ENCODE measurements around the gene DHDH. TPM values are rescaled to one million over a fixed set of nuclear protein-coding genes. Genes with fewer than 3 reads are reported as not detected.

DHDH gene
- total RNA-seq, 1 experiment from 2014 or later = 3.3 TPM

- H3K4me3 ChIP-seq (ENCODE audit: low read depth, low read length) = no peak overlapping the region
- Mint-ChIP-seq H3K4me1 (ENCODE audit: low read depth, unreplicated experiment) (peaks cover 14% of the 10 kb centered on the region), H3K27me3 (ENCODE audit: insufficient read depth, unreplicated experiment) (no peaks in the 10 kb centered on the region), H3K36me3 (ENCODE audit: insufficient read depth, unreplicated experiment) (peaks cover 27% of the 10 kb centered on the region), H3K27ac (ENCODE audit: unreplicated experiment) (no peak overlapping the region), H3K9me3 (ENCODE audit: unreplicated experiment) (peaks cover 9% of the 10 kb centered on the region), H3K4me3 (ENCODE audit: unreplicated experiment) (no peak overlapping the region)
- BruUV-seq (replicated peaks) = no TSS peak
- no peaks in the 10 kb centered on the region for H3K27me3 ChIP-seq (replicated peaks; ENCODE audit: control insufficient read depth, insufficient read depth, low read length)
- peaks cover 15% of the 10 kb centered on the region; the same call in 1 of the 2 replicates for H3K9me3 ChIP-seq
- peaks cover 3% of the 10 kb centered on the region; the same call in 1 of the 2 replicates for H3K4me1 ChIP-seq
- H3K36me3 ChIP-seq (ENCODE audit: control insufficient read depth, insufficient read depth, low read length) = no peaks in the 10 kb centered on the region
- POLR2A ChIA-PET = no interaction called here
- intact Hi-C loops (cut with micrococcal nuclease; ENCODE audit: unreplicated experiment) = no loop called here
- CTCF ChIA-PET = interaction anchor here (0.7 kb wide), 1 partner anchor 32 kb away, joined by 4 read pairs; no protein-coding TSS in a partner anchor
- TF ChIP-seq, protein P1, sequence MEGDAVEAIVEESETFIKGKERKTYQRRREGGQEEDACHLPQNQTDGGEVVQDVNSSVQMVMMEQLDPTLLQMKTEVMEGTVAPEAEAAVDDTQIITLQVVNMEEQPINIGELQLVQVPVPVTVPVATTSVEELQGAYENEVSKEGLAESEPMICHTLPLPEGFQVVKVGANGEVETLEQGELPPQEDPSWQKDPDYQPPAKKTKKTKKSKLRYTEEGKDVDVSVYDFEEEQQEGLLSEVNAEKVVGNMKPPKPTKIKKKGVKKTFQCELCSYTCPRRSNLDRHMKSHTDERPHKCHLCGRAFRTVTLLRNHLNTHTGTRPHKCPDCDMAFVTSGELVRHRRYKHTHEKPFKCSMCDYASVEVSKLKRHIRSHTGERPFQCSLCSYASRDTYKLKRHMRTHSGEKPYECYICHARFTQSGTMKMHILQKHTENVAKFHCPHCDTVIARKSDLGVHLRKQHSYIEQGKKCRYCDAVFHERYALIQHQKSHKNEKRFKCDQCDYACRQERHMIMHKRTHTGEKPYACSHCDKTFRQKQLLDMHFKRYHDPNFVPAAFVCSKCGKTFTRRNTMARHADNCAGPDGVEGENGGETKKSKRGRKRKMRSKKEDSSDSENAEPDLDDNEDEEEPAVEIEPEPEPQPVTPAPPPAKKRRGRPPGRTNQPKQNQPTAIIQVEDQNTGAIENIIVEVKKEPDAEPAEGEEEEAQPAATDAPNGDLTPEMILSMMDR (IDR thresholded peaks at IDR 0.05; ENCODE audit: insufficient read depth in 1 of 2, low read depth in 1 of 2, low read length in 1 of 2, severe bottlenecking in 1 of 2, unreplicated experiment in 1 of 2) = no peak
- DNase-seq = no peak
Observed at GRCh38 chr19:48938256-48938655, 4.8 kb downstream of the DHDH start.

DNA sequence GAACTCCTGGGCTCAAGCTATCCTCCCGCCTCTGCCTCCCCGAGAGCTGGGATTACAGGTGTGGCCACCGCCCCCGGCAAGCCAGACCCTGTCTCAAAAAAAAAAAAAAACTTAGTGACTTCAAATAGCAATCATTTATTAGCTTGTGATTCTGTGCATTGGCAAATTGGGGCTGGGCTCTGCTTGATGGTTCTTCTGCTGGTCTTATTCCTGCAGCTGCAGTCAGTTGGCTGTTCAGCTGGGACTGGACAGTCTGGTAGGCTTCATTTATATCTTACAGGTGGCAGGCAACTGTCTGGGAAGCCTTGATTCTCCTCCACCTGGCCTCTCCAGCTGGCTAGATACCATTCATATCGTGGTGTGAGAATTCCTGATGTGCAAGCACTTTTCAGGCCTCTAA is 7.4 kb downstream of the DHDH start:
- peaks cover 15% of the 10 kb centered on the region; the same call in 1 of the 2 replicates for H3K9me3 ChIP-seq
- H3K27me3 ChIP-seq (replicated peaks; ENCODE audit: control insufficient read depth, insufficient read depth, low read length) = no peaks in the 10 kb centered on the region
- H3K4me1 ChIP-seq = no peaks in the 10 kb centered on the region
- BruUV-seq (replicated peaks) = no TSS peak
- TF ChIP-seq, protein P1 (IDR thresholded peaks at IDR 0.05; ENCODE audit: insufficient read depth in 1 of 2, low read depth in 1 of 2, low read length in 1 of 2, severe bottlenecking in 1 of 2, unreplicated experiment in 1 of 2) = no peak
- H3K9me3 Mint-ChIP-seq (ENCODE audit: unreplicated experiment) = peaks cover 9% of the 10 kb centered on the region
- intact Hi-C loops (cut with micrococcal nuclease; ENCODE audit: unreplicated experiment) = no loop called here
- H3K36me3 ChIP-seq (ENCODE audit: control insufficient read depth, insufficient read depth, low read length) = no peaks in the 10 kb centered on the region
- ChIA-PET POLR2A (interaction anchor here (0.6 kb wide), 1 partner anchor 8 kb away, joined by 3 read pairs; no protein-coding TSS in a partner anchor), CTCF (no interaction called here)
- no peak overlapping the region for H3K27ac Mint-ChIP-seq (ENCODE audit: unreplicated experiment)
- H3K4me1 Mint-ChIP-seq (ENCODE audit: low read depth, unreplicated experiment) = peaks cover 6% of the 10 kb centered on the region
- no peak overlapping the region for H3K4me3 Mint-ChIP-seq (ENCODE audit: unreplicated experiment)
- no peak for DNase-seq
- peaks cover 22% of the 10 kb centered on the region for H3K36me3 Mint-ChIP-seq (ENCODE audit: insufficient read depth, unreplicated experiment)
- no peaks in the 10 kb centered on the region for H3K27me3 Mint-ChIP-seq (ENCODE audit: insufficient read depth, unreplicated experiment)
- H3K4me3 ChIP-seq (ENCODE audit: low read depth, low read length) = no peak overlapping the region

- POLR2A ChIA-PET = no interaction called here
- H3K9me3 Mint-ChIP-seq (ENCODE audit: unreplicated experiment) = peaks cover 2% of the 10 kb centered on the region
- intact Hi-C loops (cut with micrococcal nuclease; ENCODE audit: unreplicated experiment) = no loop called here
- Histone ChIP-seq H3K9me3 (peaks cover 32% of the 10 kb centered on the region), H3K4me3 (ENCODE audit: low read depth, low read length) (no peak overlapping the region), H3K36me3 (ENCODE audit: control insufficient read depth, insufficient read depth, low read length) (no peaks in the 10 kb centered on the region; the same call in 1 of the 2 replicates), H3K27me3 (replicated peaks; ENCODE audit: control insufficient read depth, insufficient read depth, low read length) (no peaks in the 10 kb centered on the region), H3K4me1 (no peaks in the 10 kb centered on the region)
- DNase-seq = no peak
- H3K27ac Mint-ChIP-seq (ENCODE audit: unreplicated experiment) = no peak overlapping the region
- no peak overlapping the region for H3K4me3 Mint-ChIP-seq (ENCODE audit: unreplicated experiment)
- peaks cover 16% of the 10 kb centered on the region for H3K36me3 Mint-ChIP-seq (ENCODE audit: insufficient read depth, unreplicated experiment)
- TF ChIP-seq, protein P1 (IDR thresholded peaks at IDR 0.05; ENCODE audit: insufficient read depth in 1 of 2, low read depth in 1 of 2, low read length in 1 of 2, severe bottlenecking in 1 of 2, unreplicated experiment in 1 of 2) = no peak
- peaks cover under 1% of the 10 kb centered on the region for H3K4me1 Mint-ChIP-seq (ENCODE audit: low read depth, unreplicated experiment)
- H3K27me3 Mint-ChIP-seq (ENCODE audit: insufficient read depth, unreplicated experiment) = no peaks in the 10 kb centered on the region
- CTCF ChIA-PET = no interaction called here
- no TSS peak for BruUV-seq (replicated peaks)
Observed at GRCh38 chr19:48943081-48943480, 9.6 kb downstream of the DHDH start.
